GM19240 (cell line): ENCODE data around the gene NAPG.
"Not testable (repeated sequence)": the region's sequence is repeated elsewhere in the genome, so short reads cannot be mapped to it uniquely, and the experiment has no call there.

ENCODE experiments used
- DNase-seq: peaks from one replicate; pipeline ENCODE4 v3.0.0; 2011; ENCODE audit warnings: low spot score; ENCODE audit not compliant: insufficient read length

Gene NAPG

DNA sequence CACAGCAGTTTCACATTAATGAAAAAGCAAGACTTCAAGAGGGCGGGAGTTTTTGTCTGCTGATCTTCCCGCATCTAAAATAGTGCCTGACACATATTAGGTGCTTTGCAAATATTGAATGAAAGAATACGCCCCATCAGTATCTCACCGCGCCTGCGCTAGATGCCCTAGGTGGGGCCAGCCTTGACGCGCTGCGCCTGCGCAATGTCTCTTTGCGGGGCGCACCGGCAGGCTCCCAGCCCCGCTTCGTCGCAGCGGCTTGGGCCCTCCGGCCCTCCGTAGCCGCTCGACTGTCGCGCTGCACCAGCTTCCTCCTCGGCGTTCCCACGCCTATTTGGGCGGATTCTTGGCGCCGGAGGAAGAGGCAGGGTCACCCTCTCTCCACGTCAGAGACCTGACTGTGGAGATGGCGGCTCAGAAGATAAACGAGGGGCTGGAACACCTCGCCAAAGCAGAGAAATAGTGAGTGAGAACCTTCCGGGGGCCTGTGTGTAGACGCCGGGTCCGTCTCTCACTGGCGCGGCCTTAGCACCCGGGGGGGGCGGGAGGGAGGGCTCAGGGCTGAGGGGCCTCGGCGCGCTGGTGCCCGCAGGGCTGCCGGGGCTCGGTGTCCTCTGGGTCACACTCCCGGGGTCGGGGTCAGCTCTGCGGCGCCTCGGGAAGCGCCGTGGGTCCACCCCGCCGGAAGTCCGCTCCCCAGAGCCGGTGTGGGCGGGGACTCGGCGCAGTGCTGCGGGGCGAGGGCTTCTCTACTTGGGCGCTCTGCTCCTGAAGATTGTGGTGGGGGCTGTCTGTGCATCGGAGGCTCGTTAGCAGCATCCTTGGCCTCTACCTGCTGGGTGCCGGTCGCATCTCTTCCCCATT, at the start of gene NAPG:
Gene NAPG, plus strand, starts transcription at position 331 of the 864 bp plus-strand sequence. Its CDS starts 76 bp downstream, at position 407.
- peak; percentile 91 for DNase-seq

DNA sequence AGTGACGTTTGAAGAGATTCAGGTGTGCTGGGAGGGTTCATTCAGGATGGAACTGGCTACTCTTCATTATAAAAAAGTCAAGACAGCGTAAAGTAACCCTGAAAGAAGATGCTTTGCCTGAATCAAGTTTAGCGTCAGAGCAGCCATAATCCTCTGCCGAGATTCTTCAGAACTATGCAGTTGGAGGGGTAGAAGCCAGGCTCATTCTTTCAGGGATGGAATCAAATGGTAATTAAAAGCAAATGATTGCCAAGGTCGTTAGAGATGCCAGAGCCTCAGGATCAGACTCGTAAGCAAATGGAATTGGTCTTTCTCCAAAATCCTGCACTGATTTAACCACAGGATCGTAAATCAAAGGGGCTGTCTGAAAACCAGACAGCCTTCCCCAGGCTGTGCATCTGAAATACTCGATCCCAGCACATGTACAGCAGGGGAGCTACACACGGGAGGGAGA, 49.5 kb upstream of the NAPG start:
- DNase-seq = no peak

DNA sequence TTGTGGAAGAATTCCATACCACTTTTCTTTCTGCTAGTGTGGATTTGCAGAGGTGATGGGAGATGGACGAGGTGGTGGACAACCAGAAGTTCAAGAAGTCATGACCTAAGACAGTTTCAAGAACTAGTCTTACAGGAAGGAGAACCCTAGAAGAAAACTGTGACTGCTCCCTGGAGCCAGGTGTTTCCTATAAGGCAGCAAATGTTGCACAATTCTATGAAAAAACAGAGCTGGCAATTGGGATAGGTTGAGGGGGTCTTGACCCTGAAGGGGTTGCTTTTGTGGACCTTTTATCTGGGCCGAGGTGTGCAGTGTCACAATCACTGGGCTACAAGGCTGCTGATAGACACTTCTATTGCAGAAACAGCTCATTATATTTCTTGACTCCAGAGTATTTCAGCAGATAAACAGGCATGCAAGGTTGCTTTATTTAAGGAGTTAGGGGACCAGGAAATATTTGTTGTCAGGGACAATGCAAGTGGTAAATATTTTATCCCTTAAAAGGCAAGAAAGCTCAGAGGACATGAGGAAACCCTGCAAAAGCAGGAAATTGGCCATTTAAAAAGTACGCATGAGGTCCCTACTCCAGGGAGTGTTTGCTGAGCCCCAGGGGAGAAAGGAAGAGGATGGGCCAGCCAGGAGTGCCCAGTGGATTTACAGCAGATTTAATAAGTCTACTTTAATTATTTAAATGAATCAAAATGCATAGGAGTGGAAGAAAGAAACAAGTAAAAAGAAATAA, 48.5 kb upstream of the NAPG start:
- DNase-seq = no peak

DNA sequence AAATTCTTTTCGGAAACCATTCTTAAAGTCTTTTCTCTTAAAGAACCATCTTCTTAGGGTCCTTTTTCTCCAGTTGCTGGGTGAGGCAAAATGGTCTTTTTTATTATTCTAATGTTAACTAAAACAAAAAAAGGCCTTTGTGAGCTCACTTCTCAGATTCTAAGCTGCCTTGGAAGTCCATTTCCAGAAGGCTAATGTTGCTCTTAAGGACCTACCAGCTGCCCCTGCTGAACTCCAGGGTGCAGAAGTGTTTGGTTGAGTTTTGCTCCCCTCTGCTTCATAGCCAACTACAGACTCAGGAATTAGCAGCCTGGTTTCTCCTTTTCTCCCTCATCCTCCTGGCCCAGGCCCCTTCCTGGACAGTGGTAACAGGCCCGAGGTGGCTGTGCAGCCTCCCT, 48.0 kb upstream of the NAPG start:
- DNase-seq = no peak

DNA sequence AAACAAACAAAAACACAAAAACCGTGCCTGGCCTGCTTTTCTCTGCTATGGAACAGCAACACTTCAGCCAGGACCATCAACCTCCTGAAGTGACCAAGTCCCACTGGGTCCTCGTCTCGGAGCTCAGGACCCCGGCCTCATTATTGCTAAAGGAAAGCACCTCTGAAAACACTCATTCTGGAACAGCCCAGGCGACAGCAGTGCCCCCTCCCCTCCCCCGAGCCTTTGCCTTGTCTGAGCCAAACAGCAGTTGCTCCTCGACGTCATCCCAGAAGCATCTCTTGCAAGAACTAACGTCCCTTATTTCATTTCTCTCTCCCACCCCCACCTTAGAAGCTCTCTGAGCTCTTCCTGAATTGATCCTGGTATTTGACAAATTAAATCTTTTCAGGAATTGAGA, 44.0 kb upstream of the NAPG start:
- no peak for DNase-seq

DNA sequence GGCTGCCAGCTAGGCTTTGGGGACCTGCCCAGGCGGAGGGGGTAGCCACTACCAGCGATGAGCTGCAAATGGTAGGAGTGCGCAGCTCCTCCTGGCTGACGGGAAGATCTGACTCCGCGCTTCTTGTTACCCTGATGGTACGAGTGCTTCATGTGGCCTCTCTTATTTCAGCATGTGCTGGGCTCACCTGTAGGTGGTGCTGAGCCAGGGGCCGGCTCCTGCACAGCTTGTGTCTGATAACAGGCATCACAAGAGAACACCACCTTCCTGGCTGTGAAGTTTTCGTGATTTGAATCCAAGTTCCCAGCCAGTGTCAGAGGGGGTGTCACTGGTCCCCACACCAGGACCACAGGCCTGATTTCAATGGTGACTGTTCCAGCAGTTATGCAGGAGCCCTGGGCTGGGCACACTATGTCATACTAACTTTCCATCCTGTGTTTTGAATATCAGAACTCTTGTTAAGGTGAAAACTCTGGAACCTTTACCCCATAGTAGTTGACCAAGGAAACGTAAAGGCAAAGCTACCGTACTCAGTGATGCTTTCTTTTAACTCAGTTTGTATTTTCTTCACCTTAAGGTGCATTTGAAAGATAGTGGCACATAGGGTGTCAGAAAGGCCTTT, 43.4 kb upstream of the NAPG start:
- no peak for DNase-seq

DNA sequence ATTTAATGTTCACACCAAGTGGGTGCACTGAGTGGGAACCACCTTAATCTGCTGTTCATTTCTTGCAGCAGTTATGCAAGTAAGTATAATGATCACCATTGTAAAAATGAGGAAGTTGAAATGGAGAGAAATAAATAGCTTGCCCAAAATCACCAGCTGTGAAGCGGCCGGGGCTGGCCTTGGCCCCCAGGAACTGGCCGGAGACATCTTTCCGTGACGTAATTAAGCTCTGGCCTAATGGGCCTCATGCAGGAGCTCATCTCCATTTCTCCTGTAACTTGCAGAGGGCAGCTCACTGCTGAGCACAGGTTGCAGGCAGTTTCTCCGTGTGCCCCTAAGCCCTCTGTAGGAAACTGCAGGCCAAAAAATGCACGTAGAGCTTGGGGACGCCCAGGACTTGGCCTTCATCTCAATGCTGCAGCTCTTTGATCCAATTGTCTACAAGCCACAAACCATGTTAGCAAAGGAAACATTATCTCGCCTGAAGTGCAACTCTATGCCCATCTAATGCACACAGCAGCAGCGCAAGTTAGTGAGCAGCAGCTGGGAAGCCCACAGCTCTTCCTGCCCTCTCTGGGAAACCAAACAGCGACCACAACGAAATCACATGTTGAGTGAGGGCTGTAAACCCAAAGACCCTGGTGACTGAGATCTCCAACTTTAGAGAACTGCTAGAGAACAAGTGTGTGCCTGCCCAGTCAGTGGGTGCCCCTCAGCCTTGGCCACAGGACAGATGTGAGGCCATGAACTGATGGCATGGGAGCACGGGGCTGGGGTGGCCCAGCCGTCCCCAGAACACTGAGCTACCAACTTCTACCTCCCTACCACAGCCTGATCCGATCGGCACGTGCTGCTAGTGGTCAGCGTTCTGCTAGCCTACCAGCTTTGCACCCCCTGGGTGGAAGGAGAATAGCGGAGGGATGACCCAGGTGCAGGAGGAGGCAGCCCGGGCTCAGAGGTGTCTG, 42.6 kb upstream of the NAPG start:
- DNase-seq = no peak

DNA sequence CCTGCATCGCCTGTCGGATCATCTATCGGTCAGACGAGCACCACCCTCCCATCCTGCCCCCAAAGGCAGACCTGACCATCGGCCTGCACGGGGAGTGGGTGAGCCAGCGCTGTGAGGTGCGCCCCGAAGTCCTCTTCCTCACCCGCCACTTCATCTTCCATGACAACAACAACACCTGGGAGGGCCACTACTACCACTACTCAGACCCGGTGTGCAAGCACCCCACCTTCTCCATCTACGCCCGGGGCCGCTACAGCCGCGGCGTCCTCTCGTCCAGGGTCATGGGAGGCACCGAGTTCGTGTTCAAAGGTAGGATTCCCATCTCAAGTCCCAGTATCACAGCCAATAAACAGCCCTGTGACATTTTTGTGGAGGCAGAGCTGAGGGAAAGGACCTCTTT, 40.4 kb upstream of the NAPG start:
- no peak for DNase-seq

DNA sequence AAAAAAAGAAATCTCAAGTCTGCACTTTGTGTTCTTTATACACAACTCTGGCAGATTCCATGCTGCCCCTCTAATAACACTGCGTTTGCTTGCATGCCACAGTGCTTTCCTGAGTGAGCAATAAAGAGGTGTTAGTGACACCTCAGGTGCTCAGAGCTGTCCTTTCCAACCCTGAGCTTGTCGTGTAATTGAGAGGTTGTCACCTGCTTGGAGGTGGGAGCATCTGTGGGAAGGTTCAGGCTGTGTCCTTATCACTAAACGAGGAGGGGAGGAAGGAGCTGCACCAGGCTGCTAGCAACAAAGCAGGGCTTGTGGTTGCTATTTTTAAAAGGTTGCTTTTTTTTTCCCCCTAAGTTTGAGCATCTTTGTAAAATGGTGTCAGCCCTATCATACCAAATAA, 39.5 kb upstream of the NAPG start:
- no peak for DNase-seq

DNA sequence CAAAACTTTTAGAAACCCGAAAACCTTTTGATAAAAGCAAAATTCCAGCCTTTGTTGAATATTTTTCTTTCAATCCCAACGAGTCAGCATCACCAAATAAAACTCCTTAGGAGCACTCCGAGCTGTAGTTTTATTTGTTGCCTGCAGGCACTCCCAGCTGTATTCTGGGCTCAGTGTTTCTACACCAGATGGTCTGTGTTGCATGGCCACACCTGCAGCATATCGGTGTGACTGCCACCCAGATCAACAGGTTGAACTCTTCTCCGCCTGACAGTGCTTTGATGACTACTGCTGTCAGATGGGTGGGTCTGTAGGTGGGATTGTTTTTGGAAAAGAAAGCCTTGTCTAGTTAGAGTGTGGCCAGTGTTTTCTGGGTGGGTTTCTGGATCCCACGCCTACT, 38.7 kb upstream of the NAPG start:
- no peak for DNase-seq

DNA sequence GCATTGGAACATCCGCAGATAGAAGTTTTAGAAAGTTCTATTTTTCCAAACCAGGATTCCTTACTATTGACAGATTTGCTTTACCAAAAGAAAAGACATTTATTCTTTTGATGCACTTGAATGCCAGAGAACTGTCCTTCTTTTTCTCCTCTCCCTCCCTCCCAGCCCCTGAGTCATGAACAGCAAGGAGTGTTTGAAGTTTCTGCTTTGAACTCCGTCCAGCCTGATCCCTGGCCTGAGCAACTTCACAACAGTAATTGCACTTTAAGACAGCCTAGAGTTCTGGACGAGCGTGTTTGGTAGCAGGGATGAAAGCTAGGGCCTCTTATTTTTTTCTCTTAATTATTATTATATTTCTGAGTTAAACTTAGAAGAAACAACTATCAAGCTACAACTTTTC, 37.8 kb upstream of the NAPG start:
- no peak for DNase-seq

DNA sequence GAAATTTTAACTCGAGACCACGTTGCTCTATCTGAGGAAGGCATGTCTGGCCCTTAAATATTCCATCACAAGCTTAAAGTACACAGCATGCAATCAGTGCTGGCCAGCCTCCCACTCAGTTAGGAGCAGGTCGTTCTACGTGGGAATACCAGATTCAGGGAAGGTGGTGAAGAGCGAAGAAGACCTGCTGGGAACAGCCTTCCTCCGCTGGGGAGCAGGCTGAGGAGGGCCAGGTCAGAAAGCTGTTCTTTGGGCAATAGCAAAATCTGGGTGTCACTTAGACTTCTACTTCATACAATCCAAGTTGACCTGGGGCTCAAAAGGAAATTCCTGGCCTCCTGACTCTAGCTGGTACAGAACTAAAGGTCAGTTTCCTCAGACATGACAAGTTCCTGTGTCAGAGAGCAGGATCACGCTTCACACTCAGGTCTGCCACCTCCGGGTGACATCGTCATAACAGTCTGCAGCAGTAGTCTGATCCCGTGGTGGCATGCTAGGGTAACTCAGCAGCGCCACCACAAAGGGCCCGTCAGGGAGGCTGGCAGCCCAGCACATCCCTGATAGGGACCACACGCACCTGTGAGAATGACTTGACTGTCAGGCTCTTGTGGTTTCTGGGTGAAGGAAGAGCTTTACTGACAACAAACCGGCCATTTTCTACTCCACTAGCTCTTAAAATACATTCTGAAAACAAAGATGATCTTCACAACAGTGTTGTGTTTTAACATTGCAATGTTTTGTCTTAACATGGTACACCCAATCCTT, 35.2 kb upstream of the NAPG start:
- DNase-seq = peak; percentile 54

DNA sequence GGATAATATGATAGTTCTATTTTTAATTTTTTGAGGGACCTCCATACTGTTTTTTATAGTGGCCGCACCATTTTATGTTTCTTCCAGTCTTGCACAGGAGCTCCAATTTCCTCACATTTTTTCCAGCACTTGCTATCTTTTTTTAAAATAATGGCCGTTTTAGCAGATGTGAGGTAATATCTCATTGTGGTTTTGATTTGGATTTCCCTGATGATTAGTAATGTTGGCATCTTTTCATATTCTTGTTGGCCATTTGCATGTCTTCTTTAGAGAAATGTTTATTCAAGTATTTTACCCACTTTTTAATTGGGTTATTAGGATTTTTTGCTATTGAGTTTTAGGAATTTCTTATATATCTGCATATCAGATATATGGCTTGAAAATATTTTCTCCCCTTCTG, 29.9 kb upstream of the NAPG start:
- DNase-seq = no peak

DNA sequence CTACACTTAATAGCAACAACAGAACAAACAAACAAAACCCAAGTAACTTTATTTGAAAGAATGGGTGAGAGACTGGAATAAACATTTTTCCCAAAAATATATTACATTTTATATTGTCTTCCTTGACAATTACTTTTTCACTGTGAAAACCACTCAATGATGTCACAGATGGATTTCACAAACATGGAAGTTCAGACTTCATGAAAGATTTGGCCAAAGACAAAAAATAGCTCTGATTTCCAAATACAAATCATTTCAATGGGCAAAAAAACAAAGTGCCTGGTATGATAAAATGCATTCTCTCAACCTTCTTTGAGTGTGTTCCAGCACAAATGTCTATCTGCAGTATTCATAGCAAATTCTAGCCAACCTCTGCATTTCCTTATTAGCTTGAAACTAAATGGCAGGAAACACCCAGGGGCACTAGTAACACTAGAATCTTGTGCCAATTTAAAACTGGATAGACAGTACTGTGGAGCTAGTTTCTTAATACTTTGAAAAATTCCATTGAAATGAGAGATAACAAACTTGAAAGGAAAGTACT, 28.5 kb upstream of the NAPG start:
- no peak for DNase-seq

DNA sequence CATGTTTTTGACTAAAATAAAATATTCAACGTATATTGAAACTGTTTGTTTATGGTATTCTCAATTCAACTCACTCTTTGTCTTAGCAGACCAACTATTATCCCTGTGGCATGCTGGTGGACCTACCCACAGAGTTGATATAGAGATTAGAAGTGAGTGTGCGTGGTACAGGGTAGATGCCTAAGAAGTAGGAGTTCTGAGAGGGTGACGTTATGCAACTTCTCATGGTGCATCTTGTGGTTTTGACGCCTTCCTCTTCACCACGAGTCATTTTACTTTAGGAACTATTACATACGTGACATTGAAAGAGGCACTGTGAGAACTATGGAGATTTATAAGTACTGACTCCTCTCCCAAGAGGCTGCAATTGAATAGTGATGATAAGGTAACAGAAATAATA, 26.6 kb upstream of the NAPG start:
- DNase-seq = no peak

DNA sequence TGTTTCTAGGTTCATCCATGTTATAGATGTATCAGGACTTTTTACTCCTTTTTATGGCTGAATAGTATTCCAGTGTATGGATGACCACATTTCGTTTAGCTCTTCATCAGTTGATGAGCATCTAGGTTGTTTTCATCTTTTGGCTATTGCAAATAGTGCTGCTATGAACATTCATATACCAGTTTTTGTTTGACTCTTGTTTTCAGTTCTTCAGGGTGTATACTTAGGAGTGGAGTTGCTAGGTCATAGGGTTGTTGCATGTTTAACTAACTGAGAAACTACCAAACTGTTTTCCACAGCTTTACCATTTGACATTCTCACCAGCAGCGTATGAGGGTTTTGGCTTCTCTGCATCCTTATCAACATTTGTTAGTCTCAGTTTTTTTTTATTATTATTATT, 25.8 kb upstream of the NAPG start:
- DNase-seq = no peak

DNA sequence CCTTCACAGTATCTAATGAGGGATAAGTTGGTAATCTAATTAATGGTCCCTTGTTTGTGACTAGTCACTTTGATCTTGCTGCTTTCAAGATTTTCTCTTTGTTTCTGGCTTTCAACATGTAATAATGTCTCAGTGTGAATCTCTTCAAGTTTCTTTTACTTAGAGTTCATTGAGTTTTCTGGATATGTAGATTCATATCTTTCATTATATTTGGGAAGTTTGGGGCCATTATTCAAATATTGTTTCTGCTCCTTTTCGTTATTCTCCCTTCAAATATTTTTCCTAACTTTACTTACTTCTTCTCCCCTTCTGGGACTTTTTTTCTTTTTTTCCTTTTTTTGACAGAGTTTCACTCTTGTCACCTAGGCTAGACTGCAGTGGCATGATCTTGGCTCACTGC, 21.1 kb upstream of the NAPG start:
- DNase-seq = no peak

DNA sequence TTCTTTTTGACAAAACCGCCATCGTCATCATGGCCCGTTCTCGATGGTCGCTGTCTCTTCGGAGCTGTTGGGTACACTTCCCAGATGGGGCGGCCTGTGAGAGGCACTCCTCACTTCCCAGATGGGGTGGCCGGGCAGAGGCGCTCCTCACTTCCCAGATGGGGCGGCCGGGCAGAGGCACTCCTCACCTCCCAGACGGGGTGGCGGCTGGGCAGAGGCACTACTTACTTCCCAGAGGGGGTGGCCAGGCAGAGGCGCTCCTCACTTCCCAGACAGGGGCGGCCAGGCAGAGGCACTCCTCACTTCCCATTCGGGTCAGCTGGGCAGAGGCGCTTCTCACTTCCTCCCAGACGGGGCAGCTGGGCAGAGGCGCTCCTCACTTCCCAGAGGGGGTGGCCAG, 19.9 kb upstream of the NAPG start:
- not testable (repeated sequence) for DNase-seq

DNA sequence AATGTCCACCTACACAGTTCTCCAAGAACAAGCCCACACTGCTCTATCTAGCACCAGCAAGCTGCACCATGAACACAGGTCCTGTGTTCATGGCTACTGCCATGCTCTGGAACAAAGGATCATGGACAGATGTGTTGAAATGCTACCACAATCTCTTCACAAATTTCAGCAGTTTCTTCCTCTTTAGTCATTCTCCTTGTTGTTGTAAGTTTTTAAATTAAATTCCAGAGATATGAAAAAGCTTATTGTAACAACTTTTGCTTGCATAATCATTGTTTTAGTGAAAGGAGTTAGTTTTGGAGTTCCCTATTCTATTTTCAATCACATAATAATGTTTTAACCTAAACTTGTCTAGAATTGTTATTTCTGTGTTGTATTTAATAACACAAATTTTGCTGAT, 17.2 kb upstream of the NAPG start:
- no peak for DNase-seq

DNA sequence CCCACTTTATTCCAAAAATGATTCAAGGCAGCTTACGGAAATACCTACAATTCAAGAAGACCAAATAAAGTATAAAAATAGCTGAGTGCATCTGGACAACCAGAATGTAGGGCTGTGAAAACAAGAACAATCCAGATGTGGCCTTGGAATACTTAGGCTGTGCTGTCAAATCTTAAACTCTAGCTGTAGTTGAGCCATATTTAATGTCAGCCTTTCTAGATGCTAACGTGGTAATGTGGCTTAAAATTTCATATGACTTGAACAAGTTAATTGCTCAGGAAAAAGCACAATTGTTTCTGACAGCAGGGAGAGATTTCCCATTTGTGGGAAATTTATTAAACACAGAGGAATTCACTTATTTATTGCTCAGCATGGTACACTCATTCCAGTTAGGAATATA, 14.6 kb upstream of the NAPG start:
- DNase-seq = no peak
